NCI-H69 (cell line): ENCODE results near the gene FAM177B.
A peak's percentile ranks its signal among the peaks of the same experiment; 100 is the strongest.

Source experiments
- DNase-seq: peaks from one replicate; lab custom pipeline; 2025; lab: John Stamatoyannopoulos, UW

The FAM177B gene

GRCh38 chr1:222736972-222737371 lies at the start of gene FAM177B:
TSS of gene FAM177B (plus strand) at chr1:222737202. CDS start at chr1:222746546, 9,344 bp downstream.
- DNase-seq: peak; percentile 86

DNA sequence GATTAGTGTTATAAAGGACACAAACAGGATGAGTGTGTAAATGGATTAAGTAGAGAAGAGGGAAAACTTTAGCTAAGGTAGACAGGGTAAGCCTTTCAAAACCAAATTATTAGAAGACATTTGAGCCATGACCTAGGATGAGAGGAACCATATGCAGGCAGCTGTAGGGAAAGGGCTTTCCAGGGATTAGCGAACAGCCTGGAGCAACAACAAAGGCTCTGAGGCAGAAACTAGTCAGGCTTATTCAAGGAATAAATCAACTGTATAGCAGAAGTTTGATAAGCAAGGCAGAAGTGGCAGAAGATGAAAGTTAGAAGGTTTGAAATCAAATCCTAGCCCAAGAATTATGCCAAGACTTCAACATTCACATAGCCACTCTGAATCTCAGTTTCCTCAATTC lies 46.0 kb upstream of the FAM177B start:
- DNase-seq: no peak

DNA sequence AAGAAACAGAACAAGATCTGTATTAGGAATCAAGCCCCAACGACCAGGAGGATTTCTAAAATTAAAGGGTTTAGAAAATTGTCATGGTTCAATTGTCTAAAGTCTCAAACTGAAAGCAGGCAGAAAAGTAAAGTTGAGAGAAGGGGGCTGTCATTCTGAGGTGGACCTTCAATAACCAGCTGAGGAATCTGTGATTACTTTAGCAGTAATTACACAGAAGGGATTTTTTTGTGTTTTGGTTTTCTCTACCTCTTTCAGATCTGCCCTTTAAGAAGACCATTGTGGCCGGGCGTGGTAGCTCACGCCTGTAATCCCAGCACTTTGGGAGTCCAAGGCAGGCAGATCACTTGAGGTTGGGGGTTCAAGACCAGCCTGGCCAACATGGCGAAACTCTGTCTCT lies 42.1 kb upstream of the FAM177B start:
- DNase-seq: no peak

GRCh38 chr1:222696741-222697140 lies 40.3 kb upstream of the FAM177B start:
- no peak for DNase-seq

GRCh38 chr1:222697203-222697602 lies 39.8 kb upstream of the FAM177B start:
- no peak for DNase-seq

- no peak for DNase-seq
Observed at GRCh38 chr1:222697826-222698225, 39.2 kb upstream of the FAM177B start.

DNA sequence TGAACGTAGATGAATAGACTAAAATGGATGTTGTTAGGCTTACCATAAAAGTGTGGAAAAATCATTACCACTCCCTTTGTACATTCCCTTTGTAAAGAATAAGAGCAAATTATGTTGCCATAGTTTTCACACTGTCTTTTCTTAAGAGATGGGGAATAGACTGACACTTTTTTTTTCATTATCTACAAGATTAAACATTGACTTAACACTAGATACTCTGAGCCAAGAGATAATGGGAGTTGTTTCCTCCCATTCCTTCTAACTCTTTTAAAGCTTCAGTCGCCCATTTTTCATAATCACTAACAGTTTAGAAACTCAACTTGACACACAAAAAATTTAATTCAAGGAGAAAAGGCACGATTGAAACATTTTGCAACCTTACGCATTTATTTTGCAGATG lies 34.8 kb upstream of the FAM177B start:
- DNase-seq: no peak

- DNase-seq: no peak
Observed at GRCh38 chr1:222704260-222704659, 32.7 kb upstream of the FAM177B start.

DNA sequence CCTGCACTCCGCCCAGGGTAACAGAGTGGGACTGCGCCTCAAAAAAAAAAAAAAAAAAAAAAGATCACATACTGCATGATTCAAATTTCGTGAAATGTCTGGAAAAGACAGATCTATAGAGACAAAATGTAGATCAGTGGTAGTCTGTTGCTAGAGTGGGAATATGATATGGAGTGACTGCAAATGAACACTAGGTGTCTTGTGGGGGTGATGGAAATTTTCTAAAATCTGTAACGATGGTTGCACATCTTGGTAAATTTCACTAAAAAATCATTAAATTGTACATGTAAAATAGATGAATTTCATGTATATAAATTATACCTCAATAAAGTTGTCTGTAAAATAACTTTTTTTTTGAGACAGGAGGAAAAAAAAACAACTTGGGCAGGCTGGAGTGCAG lies 30.2 kb upstream of the FAM177B start:
- no peak for DNase-seq

DNA sequence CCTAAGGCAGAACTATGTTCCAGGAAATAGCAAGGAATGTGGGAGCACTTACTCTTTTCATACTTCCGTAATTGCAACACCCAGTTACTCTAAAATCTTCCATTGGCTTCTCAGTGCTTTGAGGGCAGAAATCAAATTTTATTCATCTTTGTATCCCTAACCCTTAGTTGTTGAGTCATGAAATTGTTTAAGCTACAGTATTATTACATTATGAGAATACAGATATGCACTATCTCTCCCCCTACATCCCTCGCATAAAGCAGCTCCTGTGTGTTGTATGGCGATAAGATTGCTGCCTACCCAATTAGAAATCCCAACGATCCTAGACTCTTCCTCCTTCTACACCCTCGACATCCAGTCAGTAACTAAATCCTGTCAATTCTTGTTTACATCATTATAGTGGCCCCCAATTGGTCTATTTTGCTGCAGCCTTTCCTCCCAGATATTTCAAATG lies 27.3 kb upstream of the FAM177B start:
- DNase-seq: no peak

GRCh38 chr1:222711319-222712252 lies 25.4 kb upstream of the FAM177B start:
- DNase-seq: peak; percentile 93

DNA sequence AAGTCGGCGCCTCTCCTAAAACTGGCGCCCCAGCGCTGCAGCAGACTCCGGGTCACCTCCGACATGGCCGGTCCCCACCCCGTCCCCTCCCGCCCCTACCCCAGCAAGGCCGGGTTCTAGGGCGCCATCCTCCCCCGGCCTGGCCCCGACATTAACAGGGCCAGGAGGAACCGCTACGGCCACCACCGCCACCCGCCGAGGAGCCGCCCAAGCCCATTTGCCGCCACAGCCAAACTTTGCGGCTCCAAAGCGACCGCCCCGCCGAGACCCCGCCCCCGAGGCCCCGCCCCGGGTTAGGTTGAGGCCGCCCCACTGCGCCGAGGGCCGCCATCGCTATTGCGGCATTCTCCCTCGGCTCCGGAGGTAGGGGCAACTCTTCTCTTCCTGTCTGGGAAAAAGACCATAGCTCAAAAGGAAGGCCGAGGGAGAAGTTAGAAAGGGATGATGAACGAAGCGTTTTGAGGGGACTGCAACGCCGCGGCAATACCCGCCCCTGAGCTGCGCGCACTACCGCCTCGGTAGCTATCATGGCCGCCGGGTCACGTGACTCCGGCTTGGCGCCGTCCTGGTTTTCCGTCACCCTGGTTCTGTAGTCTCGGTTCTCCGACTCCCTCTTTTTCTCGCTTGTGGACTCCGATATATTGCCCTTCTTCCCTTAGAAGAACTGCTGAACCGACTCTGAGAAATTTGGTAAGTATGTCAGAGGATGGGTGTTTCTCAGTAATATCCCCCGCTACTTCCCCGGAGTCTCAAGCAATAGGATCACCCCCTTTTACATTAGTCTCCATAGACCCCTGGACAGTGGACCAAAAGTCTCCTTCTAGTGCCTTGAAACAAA lies 24.5 kb upstream of the FAM177B start, which contains the start of the genes AIDA and BROX:
AIDA (minus strand) TSS at position 239 of the 838 bp plus-strand sequence; CDS start at position 65, 174 bp downstream.
BROX (plus strand) TSS at position 312 of the 838 bp plus-strand sequence. CDS start 3,136 bp downstream, outside the sequence.
- peak; percentile 95 for DNase-seq

DNA sequence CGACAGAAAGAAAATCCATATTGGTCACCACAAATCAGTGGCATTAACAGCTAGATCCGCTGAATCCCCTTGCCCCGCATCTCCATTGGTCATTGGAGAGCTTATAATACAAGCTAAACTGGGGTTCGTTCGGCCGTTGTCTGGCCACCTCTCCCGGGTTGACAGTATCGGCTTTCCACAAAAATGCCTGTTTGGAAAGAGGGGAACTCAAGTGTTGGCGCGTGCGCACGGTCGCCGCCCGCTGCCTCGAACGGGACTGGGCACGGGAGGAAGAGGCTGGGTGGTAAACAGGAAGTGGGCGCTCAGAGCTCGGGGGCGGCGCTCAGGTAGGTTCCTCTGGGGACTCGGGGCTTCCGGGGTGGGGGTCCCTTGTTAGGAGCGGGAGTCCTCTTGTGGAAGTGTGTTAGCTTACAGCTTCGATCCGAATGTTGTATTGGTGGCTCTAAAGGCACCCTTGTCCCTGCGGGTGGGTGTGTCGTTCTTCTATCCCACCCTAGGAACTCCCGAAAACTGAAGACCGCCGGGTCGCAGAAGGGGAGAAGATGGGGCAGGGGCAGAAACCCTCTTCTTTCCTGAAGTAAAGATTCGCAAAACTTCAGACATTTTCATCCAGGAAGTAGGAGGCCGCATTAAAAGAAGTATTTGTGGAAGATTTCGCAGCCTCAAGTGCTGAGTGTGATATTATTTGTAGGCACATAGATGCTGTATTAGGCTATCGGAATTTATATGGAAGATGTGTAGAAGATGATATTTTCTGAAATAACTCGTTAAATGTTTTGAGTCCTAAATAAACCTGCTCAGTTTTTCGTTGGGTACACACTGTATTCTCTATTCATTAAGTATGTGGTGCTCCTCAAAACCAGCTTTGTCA lies 23.7 kb upstream of the FAM177B start:
- peak; percentile 99 for DNase-seq

- DNase-seq: no peak
Observed at GRCh38 chr1:222716393-222716792, 20.6 kb upstream of the FAM177B start.

- no peak for DNase-seq
Observed at GRCh38 chr1:222728746-222729145, 8.3 kb upstream of the FAM177B start.

GRCh38 chr1:222730866-222731265 lies 6.1 kb upstream of the FAM177B start:
- no peak for DNase-seq

DNA sequence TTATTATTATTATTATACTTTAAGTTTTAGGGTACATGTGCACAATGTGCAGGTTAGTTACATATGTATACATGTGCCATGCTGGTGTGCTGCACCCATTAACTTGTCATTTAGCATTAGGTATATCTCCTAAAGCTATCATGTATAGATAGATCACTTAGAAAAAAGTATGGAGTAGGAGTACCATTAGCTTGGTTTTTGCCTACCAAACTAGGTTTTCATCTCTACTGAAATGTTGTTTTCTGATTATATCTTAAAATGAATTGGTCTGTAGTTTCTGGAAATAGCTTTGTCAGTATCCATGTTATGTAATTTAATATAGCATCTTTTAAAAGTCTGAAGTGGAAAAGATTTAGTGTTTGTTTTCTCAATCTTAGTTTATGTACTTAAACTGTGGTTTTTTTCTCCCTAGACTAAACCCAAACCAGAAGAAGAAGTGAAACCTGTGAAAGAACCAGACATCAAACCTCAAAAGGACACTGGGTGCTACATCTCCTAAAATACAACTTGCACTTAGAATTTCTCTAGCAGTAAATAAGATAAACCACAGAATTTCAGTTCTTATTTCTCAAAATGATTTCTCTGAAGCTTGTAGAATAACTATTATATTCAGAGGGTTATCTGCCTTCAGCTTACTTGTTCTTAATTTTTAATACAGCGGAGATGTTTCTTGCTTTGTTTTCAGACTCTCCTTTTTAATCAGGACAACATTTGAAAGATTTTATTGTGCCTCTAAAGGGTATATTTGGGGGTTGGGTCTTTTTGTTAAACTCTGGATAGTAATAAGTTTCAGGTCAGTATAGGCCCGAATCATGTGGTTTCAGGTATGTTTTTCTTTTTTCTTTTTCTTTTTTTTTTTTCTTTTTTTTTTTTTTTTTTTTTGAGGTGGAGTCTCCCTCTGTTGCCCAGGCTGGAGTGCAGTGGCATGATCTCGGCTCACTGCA lies 4.5 kb upstream of the FAM177B start:
- no peak for DNase-seq

GRCh38 chr1:222734740-222735139 lies 2.3 kb upstream of the FAM177B start:
- DNase-seq: no peak

DNA sequence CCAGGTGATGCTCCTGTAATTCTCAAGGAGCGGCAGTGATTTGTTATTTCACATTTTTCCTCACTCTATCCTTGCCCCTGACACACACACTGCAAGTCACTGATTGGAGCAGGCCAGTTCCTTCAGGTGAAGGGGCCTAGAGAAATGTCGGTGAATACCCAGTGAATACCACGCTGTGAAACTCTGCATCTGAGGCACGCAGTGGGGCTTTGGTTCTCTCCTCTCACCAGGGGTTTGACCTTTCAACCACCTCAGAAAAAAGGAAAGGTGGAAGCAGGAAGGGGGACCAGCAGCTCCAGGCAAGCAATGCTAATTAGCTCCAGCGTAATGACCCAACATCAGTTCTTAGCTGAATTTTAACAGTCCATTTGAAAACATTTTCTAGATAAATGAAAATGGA lies 532 bp upstream of the FAM177B start:
- DNase-seq: peak; percentile 91

DNA sequence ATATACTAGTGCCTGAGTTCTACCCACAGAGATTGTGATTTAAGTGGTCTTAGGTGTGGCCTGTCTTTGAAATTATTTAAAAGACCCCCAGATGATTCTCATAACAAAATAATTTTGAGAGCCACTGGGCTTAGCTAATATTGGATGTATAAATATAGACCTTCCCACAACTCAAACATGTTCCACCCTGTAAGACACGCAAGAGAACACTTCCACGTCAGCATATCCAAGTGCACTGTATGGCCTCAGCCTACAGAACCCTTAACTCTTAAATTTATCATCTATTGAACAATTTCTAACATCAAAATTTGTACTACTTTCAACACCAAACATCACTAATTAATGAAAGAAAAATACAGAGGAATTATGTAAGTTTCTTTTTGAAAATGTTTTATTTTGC lies 2.5 kb downstream of the FAM177B start:
- no peak for DNase-seq
